Measurements from ENCODE around the gene LRMDA.

- no peak for TF ChIP-seq CTCF (conservative IDR thresholded peaks at IDR 0.05; ENCODE audit: low read depth, low read length)
- TF ChIP-seq POLR2A (IDR thresholded peaks at IDR 0.05; ENCODE audit: low read depth, low read length): no peak
- TF ChIP-seq MAFK (IDR thresholded peaks at IDR 0.05; ENCODE audit: low read depth, low read length): no peak
Measured at GRCh38 chr10:75619635-75620034, 188.2 kb downstream of the LRMDA start.

Data from IMR-90 (cell line).